GM20431 (cell line): ENCODE data around the gene SLK.

ENCODE experiments used
- in situ Hi-C: fragments of 300-500 bp; cut with MseI, MboI; formaldehyde crosslinking; loops from one replicate; pipeline ENCODE4 v1.15.0; 2020; ENCODE audit warnings: low sequenced_read_pairs; ENCODE audit not compliant: unreplicated experiment

Gene SLK

GRCh38 chr10:103939522-103939921 lies 27.4 kb upstream of the SLK start:
- in situ Hi-C loops = no loop called here

GRCh38 chr10:103941801-103942200 lies 25.1 kb upstream of the SLK start:
- in situ Hi-C loops = no loop called here

GRCh38 chr10:103942866-103943265 lies 24.1 kb upstream of the SLK start:
- in situ Hi-C loops = no loop called here

DNA sequence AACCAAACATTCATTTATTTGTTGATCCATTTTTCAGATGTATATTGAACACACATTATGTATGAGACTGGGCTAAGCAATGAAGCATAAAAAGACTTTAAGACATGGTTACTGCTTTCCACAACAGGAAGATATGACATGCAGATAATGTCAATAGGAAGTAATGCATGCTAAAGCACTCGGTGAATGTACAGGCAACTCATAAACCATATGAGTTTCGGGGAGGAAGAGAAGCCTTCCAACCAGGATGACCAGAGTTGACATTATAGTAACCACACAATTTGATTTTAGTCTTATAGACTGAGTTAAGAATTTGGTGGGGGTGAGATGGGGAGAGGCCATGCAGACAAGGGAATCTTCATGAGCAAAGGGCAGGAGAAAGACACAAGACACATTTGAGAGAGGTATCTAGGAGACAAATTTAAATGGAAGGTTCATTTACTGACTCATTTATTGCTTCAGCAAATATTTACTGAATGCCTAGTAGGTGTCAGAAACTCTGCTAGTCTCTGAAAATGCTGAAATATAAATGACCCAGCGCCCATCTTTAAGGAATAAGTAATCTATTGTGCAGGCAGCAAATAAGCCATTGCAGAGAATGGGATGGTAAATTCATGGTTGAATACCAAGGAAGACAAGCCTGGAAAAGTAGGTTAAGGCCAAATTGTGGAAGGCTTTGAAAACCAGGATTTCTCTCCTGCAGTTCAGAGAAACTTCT lies 19.0 kb upstream of the SLK start:
- in situ Hi-C loops = no loop called here

GRCh38 chr10:103949728-103950127 lies 17.2 kb upstream of the SLK start:
- in situ Hi-C loops = no loop called here

- in situ Hi-C loops = no loop called here
Measured at GRCh38 chr10:103951183-103951582, 15.8 kb upstream of the SLK start.

GRCh38 chr10:103951942-103952341 lies 15.0 kb upstream of the SLK start:
- in situ Hi-C loops = no loop called here

- in situ Hi-C loops = no loop called here
Measured at GRCh38 chr10:103954543-103954942, 12.4 kb upstream of the SLK start.

- in situ Hi-C loops = no loop called here
Measured at GRCh38 chr10:103958996-103959395, 7.9 kb upstream of the SLK start.

GRCh38 chr10:103960103-103960502 lies 6.8 kb upstream of the SLK start:
- in situ Hi-C loops = no loop called here

DNA sequence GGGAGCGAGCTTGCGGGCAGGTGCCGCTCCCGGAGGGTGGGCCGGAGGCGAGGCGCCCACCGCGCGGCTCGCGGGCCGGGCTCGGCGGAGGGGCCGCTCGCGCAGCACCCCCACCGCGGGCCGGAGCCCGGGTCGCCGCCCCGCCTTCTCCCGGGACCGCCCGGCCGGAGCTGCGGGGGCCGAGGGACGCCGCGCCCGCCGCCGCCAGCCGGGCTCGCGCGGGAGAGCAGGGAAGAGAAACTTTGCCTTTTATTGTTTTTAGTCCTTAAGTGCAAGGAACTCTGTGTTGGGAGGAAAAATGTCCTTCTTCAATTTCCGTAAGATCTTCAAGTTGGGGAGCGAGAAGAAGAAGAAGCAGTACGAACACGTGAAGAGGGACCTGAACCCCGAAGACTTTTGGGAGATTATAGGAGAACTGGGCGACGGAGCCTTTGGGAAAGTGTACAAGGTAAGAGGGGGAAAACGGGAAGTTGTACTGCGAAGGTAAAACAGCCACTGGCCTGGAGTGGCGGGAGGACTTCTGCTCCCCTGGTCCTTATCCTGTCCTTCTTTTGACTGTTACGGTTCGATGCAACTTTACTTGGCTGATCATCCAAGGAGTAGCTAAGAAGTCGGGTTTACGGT lies 620 bp downstream of the SLK start:
- in situ Hi-C loops = no loop called here

DNA sequence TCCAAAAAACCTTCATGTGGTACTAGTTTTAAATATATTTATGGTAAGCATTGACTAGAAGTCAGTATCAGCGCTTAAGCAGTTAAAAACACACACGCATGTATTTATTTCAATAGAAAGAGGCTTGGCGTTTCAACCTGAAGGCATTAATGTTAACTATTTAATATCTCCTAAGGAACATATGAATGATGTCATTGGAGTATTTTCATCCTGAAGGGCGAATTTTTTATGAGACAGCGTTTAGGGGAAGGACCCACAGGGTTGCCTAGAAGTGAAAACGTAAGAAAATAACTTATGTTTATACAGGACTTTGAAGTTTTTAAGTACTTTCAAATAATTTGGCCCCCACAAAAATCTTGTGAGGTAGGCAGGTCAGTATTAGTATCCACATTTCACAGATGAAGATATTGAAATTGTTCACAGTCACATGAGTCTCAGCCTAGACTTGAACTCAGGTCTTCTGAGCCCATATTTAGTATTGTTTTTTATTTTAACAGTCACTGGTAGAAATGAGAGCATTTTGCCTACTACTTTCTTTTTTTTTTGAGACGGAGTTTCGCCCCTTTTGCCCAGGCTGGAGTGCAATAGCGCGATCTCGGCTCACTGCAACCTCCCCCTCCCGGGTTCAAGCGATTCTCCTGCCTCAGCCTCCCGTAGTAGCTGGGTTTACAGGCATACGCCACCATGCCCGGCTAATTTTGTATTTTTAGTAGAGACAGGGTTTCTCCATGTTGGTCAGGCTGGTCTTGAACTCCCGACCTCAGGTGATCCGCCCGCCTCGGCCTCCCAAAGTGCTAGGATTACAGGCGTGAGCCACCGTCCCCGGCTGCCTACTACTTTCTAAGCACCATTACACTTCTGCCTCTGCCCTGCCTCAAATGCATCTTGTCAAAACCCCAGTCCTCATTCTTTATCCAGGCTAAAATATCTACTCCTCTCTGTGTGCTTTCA lies 1.8 kb downstream of the SLK start:
- in situ Hi-C loops = no loop called here

DNA sequence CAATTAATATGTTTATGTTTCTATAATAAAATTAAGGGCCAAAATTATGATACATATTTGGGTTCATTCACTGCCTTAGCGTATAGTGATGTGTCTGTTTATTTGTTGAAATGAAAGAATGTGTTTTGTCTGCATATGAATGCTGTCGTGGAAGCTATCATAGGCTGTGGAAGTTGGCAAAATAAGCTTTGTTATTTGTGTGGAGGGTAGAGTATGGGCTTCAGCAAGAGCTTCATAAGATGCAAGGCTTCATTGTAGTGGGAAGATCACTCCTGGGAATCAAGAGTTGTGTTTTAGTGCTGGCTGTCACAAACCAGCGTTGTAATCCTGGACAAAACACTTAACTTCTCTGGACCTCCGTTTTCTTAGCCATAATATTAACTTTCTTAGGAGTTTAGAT lies 2.5 kb downstream of the SLK start:
- in situ Hi-C loops = no loop called here

DNA sequence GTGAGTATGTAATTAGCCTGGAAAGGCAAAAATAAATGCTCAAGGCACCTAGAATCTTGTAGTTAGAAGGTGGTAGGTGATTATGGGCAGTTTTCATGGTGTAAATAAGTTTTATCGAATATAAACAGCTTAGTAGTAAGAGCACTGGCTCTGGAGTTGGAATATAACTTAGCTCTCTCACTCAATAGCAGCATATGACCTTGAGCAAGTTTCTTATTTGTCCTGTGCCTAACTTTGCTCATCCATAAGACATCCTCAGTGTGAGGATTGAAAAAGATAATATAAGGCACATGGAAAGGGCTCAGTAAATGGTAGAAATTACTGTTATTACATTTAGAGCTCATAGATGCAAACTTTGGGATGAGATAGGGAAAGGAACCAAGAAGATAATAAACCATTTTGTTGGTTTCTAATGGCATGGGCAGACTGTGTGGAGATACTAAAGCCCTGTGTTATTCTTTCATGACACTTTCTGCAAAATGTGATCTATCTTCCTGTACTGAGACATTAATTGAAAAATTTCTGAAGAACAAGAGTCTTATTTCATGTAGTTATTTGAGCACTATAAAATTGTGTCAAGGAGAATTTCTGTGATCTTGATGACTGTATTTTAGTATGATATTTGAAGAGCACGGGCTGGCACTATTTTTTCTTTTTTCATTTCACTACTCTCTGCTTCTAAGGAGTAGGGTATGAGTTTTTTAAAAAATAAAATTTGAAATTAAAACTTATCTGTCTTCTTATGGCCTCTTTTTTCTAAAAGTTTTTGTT lies 3.1 kb downstream of the SLK start:
- in situ Hi-C loops = no loop called here

GRCh38 chr10:103975169-103975568 lies 8.2 kb downstream of the SLK start:
- in situ Hi-C loops = no loop called here

GRCh38 chr10:103977204-103977603 lies 10.3 kb downstream of the SLK start:
- in situ Hi-C loops = no loop called here

- in situ Hi-C loops = no loop called here
Measured at GRCh38 chr10:103979530-103979929, 12.6 kb downstream of the SLK start.

DNA sequence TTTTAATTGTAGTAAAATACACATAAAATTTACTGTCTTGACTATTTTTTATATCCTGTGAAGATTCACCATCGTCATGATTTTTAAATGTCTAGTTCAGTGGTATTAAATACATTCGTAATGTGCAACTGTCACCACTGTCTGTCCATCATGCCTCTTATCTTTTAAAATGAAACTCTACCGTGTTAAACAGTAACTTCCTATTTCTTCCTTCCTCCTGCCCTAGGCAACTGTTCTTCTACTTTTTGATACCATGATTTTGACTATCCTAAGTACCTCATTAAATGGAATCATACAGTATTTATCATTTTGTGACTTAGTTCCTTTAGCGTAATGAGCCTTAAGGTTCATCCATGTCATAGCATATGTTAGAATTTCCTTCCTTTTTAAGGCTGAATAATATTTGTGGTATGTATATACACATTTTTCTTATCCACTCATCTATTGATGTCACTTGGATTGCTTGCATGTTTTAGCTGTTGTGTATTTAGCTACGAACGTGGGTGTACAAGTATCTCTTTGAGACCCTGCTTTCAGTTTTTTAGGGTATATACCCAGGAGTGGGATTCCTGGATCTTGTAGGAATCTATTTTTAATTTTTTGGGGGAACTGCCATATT lies 13.5 kb downstream of the SLK start:
- in situ Hi-C loops = no loop called here

DNA sequence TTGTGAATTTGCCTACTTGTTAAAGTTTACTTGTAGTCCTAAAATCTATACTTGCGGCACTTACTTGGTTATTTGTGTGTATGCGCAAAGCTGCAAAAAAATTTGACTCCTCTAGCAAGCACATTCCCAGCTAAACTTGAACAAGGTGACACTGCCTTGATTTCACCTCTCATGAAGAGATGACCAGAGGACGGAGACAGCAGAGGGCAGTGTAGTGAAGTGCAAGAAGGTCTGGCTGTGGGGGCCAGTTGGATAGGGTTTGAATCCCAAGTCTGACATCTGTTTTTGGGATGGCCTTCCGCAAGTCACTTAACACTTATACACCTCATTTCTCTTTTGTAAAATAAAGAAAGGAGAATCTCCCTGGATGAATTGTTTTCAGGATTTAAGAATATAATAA lies 15.7 kb downstream of the SLK start:
- in situ Hi-C loops = no loop called here
